NCI-H146 treated with DMSO at 0.1 percent for 48 hours (cell line): ENCODE results near the gene ZKSCAN2.

Source experiments
- DNase-seq: peaks from one replicate; lab custom pipeline; 2025; ENCODE audit not compliant: unreplicated experiment; lab: John Stamatoyannopoulos, UW

ZKSCAN2 gene

DNA sequence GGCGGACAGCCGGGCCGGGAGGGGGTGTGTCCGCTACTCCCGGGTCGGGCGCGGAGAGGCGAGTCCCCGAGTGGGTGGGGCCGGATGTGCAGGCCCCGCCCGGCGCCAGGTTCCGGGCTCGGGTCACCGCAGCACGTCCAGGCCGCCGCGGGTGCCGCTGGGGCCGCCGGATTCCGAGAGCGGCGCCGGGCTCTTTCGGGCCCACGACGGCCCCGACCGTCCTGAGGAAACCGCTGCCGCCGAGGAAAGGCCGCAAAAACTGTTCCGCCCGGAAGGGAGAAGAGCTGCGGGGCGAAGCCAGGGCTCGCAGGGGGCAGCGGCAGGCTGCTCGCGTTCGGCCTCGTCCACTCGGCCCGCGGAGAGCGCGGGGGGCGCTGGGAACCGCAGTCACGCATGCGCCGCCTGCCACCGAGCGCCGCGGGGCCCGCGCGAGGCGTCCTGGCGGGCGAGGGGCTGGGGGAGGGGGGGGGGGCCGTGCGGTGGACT is at the start of gene ZKSCAN2:
TSS of gene ZKSCAN2 (minus strand) at position 376 of the 486 bp plus-strand sequence. CDS start 718 bp downstream, outside the sequence.
- peak; percentile 77 for DNase-seq

DNA sequence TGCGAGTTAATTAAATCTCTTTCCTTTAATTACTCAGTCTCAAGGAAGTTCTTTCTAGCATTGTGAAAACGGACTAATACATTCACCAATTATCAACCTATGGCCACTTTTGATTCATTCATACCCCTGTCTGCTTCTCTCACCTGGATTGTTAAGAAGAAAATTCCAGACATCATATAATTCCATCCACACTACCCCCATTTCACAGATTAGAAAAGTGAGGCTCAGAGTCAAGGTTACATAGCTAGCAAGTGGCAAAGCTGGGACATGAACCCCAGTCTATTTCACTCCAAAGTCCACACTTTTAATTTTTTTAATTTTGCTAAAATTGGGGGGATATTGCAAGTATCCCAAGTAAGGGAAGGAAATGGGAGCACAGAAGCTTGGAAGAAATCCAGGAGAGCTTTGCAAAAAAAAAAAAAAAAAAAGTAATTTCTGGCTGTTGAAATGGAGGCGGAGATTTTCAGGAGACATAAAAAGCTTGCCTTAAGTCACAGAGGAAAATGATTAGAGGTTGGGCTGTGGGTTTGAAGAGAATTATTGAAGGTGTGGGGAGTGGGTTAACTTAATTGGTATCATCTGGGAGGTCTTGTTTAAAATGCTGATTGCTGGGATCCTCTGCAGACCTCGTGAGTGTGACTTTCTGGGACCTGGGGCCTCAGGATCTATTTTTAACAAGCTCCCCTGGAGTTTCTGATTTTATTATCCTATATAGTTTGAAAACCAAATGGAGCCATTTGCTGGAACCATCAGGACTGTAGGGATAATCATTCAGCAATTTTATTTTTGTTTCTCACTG is 42.3 kb upstream of the ZKSCAN2 start:
- DNase-seq, result no peak

DNA sequence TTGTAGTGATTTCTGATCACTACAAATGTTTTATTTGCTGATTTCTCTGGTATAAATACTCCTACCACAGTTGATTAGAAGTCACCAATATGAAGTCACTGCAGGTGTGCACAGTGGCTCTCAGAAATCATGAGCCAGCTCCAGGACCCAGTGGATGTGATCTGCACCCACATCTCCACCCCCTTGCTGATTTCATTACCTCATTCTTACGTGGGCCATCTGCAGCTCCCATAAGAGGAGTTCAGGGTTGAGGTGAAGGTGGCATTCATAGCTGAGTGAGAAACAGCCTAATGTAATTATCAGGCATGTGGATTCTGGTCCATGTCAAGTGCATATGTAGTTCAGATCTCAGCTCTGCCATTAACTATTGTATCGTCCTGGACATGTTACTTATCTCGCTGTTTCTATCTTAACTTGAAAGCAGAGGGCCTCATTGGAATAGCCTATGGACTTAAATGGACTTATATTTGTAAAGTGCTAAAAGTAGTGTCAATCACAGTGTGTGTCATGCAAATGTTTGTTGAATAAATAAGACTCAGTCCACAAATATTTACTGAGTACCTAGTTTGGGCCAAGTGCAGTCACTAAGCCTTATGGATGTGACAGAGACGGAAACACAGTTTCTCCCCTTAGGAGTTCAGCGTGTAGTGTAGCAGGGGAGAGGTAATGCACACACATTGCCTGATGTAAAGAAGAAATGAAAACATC is 40.7 kb upstream of the ZKSCAN2 start:
- DNase-seq, result no peak

DNA sequence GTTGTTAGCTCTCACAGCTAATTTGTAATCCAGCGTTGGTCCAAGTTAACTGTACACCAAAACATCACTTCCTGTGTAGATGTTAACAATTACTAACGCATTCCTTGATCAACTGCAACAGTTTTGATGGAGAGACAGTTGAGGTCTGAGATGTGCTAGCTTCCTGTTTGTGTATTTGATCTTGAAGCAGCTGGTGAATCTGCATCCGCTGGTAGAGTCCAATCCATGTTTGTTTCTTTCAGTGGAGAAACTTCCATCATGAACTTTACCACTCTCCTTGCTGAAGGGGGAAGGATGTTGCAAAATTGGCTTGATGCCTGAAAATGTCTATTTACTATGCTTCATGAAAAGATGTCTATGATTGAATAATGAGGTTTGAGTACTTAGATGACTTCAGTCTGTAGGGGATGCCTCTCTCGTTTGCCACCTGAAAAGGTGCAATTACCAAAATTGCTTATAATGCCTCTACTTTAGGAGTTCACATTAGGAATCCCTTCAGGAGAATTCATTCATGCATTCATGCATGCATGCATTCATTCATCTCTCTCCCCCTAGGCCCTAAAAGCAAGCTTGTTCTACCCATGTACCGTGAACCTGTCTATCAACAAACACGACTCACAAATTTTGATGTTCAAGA is 39.6 kb upstream of the ZKSCAN2 start:
- DNase-seq, result no peak

DNA sequence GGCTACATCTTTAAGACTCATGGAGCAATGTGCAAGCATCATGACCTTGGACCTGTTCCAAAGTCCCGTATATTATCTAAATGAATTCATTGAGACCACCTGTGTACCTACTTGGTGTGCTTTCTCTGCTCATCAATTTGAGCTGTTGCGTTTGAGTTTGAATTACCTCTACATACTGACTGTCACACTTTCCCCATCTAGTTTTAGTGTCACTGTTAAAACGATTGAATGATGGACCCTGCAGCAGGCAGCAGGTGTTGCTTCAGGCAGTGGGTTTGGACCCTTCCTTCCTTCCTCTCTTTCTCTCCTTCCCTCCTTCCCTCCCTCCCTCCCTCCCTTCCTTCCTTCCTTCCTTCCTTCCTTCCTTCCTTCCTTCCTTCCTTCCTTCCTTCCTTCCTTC is 33.9 kb upstream of the ZKSCAN2 start:
- DNase-seq, result no peak

DNA sequence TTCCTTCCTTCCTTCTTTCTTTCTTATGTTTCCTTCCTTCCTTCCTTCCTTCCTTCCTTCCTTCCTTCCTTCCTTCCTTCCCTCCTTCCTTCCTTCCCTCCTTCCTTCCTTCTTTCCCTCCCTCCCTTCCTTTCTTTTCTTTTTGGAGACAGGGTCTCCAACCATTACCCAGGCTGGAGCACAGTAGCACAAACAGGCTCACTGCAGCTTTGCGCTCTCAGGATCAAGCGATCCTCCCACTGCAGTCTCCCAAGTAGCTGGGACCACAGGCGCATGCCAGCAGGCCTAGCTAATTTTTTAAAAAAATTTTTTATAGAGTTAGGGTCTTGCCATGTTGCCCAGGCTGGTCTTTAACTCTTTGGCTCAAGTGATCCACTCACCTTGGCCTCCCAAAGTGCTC is 31.8 kb upstream of the ZKSCAN2 start:
- DNase-seq, result no peak

DNA sequence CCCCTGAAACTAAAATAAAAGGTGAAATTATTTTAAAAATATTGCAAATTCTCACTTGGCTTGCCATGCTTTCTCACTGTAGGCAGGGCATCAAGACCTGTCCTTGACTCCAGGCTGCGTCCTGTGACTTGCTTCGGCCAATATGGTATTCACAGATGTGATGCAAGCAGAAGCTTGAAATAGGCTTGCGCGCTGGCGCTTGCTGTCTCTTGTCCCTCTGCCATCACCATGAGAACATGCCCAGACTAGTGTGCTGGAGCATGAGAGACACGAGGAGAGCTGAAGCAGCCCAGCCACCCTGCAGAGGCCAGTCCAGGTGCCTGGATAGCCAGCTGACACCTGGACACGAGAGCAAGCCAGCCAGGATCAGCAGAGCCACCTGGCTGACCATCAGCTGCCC is 21.8 kb upstream of the ZKSCAN2 start:
- DNase-seq, result no peak

DNA sequence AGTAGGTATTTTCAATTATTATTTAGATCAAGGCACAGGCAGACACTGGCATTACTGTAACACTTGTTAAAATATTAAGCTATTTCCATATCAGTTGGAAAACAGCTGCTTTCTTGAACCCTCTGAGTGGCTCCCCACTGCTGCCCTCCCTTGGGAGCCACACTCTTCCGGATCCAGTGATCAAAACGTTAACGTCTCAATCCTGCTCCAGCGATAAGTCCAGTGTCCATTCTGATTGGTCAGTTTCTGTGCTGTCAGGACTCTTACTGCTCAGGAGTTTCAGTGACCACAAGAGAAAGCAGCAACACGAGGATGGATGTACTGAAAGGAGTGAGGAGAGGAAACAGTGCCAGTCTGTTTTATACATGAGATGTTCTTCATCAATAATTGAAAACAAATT is 13.8 kb upstream of the ZKSCAN2 start:
- DNase-seq, result no peak

DNA sequence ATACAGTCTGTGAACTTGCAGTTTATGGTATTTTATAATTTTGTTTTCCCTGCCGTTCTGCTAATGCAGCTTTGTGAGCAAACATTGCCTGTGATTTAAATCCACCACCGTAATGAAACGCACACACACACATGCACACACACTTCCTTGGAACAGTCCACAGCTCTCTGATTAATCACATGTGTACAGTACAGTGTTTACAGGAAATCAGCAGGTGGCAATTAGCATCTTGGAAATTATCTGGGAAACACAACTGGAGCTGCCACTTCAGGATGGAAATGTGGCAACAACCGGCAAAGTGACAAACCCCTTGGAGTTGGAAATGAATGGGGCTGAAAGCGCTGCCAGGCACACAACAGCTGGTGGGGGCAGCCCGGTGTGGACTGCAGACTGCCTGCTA is 12.9 kb upstream of the ZKSCAN2 start:
- peak; percentile 6 for DNase-seq

DNA sequence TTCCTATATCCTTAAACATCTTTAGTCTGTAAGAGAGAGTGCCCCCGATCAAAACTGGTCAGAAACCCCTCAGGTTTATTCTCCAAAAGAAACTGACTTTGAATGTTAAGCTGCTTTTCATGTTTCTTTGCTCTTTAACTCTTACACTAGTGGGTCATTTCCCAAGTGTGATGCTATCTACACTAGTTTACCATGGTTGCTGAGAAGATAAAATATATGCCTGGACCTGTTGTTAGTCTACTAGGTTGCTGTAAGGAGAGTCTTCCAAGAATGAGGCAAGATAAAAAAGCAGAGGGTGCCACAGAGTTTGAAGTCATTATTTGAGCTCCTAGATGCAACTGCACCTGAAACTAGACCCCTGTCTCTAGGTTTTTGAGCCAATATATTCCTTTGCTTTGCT is 12.2 kb upstream of the ZKSCAN2 start:
- no peak for DNase-seq

DNA sequence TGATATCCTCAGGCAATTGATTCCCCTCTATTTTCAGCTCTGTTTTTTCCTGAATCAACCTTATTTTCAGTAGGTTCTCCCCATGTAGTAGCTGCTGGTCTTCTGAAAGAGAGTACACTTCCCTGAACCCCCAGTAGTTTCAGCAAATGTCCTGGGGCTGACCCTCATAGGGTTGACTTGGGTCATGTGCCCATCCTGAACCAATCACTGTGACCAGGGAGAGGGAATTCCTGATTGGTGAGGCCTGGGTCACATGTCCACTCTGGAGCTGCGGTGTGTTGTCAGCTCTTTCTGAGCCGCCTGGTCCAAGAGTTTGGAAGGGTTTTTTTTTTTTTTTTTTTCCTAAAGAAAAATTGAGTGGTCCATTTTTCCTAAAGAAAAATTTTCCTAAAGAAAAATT is 8.3 kb upstream of the ZKSCAN2 start:
- no peak for DNase-seq

DNA sequence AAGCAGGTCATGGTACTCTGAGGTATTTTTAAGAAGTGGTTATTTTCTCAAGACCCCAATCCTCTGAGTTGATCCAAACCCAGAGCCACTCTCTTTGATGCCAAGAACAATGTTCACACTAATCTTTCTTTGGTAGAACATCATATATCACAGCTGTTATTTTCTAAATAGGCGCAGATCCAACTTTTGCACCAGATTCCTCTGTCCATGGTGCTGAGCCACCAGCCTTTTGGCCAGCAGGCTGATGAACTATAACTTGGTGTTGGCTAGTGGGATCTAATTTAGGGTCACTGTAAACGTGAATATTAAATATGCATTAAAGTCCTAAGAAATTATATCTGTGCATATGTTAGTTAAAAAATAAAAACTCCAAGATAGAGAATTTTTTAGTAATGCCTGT is 7.0 kb upstream of the ZKSCAN2 start:
- DNase-seq, result no peak

DNA sequence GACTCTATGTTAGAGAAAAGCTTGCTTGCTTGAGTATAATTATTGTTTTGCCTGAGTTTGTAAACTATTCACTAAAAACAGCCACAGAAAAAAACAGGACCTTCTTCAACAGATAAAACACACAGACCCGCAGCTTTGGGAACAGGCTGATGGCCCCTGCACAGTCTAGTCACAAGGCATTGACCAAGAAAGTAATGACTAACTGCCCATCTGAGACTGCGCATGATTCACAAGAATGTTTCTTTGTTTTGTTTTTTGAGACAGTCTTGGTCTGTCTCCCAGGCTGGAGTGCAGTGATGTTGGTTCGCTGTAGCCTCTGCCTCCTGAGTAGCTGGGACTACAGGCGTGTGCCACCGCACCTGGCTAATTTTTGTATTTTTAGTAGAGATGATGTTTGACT is 2.8 kb upstream of the ZKSCAN2 start:
- DNase-seq, result no peak

DNA sequence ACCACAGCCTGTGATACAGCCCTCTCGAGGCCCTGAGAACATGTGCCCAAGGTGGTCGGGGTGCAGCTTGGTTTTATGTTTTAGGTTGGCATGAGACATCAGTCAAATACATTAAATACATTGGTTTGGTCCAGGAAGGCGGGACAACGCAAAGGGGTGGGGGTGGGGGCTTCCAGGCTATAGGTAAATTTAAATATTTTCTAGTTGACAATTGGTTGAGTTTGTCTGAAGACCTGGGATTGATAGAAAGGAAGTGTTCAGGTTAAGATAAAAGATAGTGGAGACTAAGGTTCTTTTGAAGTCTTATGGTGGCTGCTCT is 1.2 kb upstream of the ZKSCAN2 start:
- no peak for DNase-seq

DNA sequence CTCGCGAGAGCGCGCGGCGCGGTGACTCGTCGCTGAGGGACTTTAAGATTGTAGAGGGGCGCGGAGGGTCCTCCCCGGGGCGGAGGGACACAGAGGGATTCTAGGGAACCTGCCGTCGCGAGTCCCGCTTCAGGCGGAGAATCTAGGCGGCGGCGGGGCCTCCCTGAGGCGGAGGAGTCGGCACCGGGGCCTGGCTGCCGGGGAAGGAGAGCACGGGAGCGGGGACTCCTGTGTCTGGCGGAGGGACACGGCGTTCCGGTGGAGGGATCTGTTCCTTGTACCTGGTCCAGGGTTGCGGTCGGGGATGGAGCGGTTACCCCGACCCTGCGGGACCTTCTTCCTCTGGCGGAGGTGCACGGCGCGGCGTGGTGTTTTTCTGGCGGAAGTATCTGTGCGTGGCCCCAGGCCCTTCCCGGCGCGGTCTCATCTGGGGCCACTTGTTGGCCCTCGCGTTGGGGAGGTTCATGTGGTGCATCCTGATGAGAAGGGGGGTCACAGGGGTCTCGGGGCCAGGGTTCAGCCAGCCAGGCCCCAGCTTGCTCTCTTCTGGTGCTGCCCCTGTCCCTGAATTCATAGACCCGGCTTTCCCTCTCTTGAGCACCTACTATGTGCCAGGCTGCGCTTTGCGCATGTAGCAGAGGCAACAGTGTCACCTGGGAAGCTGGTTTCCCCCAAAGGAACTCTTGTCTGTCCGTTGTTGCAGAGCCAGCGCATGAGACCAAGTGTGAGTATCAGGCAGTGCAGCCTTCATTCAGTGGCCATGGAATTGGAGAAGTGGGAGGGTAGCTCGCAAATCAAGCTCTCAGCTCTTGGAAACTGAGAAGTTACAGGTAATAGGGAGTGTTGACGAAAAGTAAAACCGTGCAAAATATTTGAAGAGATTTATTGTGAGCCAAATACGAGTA is 563 bp upstream of the ZKSCAN2 start:
- DNase-seq, result peak; percentile 85

DNA sequence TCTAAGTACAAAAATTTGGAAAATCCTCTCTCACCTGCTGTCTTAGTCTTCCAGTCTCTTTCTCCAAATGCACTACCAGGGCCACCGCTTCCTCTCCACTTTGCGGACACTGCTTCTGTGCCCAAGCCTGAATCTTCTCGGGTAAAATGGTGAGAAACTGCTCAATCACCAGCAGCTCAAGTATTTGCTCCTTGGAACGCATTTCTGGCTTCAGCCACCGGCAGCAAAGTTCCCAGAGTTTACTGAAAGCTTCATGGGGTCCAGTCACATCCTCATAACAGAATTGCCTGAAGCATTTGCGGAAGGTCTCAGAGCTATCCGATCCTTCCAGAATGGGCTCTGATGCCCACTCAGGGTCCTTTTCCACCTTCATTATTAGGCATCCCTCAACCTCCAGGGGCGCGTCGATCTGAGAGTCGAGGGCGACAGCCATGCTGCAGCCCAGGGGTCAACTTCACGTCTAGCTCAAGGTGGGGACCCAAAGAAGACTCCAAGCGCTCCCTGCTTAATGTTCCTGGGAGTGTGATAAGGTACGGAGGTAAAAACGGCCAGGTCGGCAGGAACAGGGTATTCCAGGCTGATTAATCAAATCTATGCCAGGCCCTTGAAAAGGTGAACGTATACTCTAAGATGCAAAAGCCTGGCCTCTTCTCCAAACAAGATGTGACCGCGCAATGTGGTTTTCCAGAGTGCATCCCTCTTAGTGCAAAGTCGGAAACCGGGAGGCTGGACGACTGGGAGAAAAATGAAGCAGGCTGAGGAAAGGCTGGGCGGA is 763 bp downstream of the ZKSCAN2 start:
- no peak for DNase-seq

DNA sequence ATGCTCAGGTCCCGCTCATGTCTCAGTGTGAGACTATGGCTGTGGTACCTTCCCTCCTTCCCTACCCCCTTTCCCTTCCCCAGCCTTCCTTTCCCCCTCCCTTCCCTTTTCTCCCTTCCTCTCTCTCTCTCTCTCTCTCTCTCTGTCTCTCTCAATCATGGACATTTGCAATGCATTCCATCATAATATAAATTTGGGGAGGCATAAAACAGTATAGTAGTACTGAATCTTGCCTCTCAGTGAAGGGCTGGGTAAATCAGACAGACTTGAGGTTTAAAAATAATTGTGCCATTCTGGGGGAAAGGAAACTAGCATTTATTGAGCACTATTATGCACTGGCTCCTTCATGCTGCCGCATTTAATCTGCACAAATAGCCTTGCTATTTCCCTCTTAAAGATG is 4.3 kb downstream of the ZKSCAN2 start:
- DNase-seq, result no peak

DNA sequence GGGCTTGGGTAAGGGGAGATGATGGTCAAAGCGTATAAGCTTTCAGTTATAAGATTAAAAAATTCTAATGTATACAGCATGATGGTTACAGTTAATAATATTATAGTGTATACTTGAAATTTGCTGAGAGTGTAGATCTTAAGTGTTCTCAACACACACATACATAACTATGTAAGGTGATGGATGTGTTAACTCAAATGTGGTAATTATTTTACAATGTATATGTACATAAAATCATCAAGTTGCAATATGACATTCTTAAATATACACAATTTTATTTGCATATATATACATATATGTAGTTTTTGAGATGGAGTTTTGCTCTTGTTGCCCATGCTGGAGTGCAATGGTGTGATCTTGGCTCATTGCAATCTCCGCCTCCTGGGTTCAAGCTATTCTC is 7.2 kb downstream of the ZKSCAN2 start:
- no peak for DNase-seq

DNA sequence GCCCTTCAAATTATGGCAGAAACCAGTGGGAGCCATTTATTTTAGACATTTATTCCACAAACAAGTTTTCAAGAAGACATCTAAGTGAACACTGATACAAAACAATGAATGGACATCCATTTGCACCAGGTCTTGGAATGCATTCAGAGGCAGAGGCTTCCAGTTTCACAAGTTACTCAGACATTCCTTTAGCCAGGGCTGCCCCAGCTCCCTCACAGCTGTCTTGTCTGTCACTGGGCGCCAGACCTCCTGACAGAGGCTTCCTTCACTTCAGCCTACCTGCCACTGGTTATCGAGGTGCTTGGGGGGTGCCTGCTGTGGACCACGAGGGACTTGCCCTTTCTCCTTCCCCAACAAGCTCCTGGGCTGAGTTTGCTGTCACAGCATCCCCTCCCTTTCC is 21.7 kb downstream of the ZKSCAN2 start:
- DNase-seq, result no peak

DNA sequence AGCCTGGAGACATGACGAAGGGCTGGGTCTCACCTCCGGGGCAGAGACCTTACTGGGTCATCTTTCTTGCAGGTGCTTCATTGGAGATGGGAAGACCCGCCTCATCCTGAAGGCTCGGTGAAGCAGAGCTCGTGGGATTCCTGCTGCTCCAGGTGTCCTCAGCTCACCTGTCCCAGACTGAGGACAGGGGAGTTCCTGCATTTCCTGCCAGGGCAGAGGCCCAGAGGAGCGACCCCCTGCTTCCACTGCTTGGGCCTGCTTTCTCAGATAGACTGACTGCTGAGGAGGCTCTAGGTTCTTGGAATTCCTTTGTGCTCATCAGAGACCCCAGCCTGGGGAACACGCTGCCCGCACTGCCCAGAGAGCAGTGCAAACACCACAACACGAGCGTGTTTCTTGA is 29.3 kb downstream of the ZKSCAN2 start:
- no peak for DNase-seq
